ENCODE measurements around the gene KCNK18.

KCNK18 gene

DNA sequence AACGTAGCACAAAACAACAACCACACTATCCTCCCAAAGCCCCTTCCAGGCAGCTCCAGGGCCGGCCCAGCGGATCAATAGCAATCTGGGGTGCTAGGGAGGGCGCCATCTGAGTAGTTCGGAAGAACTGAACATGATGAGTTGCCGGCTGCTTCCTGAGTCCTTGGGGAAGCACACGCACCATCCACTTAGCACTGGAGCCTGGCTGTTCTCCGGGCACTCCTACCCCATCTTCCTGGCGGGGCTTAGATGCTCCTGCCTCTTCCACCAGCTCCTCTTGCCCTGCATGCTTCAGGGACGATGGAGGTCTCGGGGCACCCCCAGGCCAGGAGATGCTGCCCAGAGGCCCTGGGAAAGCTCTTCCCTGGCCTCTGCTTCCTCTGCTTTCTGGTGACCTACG lies at the start of gene KCNK18:
Gene KCNK18 (plus strand): TSS at position 301 of the 400 bp plus-strand sequence. CDS start 0 bp downstream, at position 301.
- no peak for FAIRE-seq

DNA sequence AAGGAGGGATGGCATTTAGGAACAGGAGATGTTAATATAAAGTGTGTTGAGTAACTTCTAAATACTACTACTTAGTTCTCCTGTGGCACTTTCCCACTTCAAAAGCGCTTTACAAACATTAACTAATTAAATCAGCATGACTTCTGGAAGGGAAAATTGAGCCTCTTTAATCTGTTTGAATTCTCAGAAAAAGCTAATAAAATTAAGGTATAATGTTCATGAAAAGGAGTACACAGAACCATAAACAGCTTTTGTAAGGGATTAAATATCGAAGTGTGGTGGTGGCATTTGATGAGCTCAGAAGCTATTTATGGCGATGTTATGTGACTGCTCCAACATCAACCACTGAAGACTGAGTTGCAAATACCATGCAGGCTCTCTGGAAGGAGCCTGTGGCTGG lies 49.0 kb upstream of the KCNK18 start:
- no peak for FAIRE-seq

DNA sequence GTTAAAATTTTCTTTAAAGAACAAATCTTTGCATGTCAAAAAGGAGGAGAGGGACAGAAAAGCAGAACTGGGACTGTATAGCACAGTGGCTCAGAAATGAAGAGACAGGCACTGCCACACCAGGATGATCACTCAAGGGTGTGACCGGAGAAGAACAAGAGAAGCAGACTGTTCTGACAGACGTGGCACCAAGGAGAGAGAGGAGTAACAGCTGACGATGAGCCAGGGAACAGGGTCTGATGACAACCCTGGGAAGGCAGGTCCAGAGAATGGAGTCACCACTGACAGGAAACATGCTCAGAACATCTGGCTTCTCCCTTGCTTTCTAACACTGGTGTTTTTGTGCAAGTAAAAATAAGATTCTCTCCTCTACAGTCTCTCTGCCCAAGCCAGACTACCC lies 44.6 kb upstream of the KCNK18 start:
- no peak for FAIRE-seq

DNA sequence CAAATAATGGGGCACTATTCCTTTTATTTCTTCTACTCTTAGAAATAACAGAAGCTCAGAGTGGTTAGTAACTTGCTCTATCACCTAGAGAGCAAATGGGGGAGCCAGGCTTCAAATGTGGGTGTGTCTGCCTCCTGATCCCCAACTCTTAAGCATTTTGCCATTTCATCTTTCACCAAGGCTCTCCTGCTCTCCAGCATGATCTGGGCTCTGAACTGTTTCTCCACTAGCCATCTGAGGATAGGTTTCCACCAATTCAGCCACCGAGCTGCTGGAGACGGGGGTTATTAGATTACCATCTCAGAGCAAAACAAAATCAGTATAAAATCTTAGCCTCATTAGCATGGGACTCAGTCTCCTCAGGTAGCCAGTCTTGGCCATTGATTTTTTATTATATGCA lies 39.0 kb upstream of the KCNK18 start:
- FAIRE-seq = no peak

DNA sequence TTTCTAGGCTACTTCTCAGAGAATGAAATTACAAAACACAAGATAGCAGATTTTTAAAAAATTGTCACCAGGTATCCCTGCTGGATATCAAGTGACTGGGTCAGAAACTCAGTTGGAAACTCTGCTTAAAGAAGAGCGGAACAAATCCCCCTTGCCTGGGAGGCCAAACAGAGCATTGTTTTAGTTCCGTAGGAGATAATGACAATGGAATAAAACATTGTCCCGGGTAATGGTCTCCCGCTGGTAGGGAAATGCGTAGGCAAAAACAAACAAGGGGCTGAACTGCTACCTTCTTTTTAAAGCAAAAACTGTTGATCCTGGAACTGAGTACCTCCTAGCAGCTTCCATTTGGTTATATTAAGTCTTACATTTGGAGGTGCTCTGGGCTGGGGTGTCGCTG lies 37.9 kb upstream of the KCNK18 start:
- no peak for FAIRE-seq

DNA sequence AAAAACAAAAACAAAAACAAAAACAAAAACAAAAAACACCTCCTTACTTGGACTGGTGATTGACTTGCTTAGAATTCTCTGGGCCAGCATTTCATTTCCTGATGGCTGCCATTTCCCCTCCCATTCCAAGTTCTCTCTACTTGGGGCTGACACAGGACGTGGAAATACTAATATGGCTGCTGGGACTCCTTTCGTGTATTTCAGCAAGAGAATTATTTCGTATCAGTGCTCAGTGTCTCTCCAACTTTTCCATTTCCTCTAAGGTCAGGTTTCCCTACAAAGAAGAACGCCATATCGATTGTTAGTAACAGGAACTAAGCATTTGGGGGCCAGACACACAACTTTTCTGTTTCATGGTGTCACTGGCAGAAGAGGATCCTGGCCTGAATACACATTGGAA lies 36.7 kb upstream of the KCNK18 start:
- no peak for FAIRE-seq

DNA sequence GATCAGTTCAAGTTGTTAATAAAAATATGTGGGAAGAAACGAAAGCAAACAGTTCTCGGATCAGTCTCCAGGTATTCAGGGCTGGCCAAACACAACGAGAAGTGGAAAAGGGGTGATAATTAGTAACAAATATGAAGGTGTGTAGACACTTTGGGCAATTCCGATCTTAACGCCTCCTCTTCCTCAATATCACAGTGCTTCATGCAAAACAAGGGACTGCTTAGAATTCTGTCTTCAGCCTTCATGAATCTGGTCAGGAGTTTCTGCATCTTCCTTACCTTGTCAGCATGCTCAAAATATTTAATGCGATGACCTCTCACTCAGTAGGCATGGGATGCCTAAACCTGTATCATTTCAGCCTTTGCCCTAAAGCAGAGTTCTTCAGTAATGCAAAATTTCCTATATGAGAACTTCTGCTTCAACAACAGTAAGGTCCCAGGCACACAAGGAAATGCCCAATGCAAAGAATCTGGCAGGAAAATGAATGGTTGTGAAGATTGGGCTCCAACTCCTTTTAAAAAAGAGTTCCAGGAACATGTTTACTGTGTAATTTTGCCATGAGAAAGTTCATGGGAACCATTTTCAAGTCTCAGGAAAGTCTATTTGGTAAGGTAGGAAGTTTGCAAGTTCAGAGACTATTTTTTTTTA lies 35.8 kb upstream of the KCNK18 start:
- no peak for FAIRE-seq

DNA sequence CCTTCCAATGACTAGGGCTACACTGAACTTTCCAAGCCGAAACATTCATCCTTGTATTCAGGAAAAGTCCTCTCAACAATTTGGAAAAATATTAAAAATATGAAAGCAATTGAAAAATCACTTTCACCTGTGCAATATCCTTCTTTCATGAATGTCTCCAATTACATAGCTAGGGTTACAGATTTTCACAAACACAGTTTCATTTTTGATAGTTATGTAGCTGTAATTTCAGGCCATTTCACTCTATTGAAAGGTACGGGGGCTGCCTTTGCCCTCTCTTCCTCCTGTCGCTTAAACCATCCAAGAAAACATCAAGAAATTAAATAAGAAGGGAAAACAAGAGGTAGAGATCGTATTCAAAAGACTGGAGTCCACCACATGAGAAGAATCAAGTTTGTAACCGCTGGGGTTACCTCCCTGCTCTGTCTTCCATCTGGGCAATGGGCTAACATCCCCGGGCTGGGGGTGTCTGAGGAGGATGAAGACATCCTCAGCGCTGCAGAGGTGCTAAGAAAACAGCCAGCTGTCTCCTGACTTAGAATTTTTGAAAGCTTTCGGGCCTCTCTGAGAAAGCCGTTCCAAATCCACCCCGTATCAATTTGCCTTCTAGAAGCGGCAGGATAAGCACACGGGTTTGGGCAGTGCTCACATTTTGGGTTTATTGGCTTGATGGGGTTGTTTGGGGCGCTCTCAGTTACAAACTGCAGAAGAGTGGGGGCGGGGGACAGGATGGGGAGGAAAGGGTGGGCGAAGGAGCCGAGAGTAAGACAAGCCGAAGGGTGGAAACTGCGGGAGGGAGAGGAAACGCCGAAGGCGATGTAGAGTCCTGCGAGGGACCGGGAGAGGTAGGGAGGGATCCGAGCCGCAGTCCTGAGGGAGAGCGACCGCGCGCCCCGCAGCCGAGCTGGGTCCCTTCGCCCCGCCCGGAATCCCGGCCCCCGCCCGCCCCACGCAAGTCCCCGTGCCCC lies 34.9 kb upstream of the KCNK18 start:
- no peak for FAIRE-seq

DNA sequence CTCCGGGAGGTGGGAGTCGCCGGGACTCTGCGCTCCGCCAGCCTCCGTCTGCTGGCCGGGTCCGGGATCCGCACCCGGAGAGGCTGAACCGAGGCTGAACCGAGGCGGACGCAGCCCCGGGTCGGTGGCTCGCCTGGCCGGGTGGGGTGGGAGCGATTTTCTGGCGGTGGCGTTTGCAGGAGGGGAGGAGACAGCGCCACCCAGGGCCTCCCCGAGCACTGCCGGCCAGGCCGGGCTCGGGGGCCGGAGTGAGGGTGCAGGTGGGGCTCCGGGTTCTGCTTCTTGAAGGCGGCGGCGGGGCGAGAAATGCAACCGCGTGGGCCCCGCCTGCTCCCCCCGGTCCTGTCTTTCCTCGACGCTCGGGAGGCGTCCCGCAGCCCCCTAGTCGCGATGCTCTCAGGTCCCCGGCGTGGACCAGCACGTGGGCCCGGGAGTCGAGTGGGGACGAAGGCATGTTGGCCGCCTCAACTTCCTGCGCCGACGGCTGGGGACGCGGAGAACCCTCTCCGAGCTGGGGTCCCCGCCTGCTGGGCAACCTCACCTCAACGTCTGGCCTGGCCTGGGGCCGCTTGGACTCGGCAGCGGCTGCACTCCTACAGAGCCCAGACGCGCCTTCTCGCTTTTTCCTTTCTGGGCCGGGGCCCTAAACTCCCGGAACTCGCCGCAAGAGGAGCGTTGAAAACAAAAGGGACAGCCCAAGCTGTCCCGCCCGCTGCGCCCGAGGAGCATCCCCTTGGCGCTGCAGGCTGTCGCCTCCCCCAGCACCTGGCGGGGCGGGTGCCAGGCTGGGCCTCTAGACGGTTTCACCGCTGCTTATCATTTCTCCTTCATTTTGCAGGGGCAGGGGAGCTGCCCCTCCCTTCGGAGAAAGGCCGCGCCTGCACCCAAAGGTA lies 34.0 kb upstream of the KCNK18 start:
- FAIRE-seq = no peak

DNA sequence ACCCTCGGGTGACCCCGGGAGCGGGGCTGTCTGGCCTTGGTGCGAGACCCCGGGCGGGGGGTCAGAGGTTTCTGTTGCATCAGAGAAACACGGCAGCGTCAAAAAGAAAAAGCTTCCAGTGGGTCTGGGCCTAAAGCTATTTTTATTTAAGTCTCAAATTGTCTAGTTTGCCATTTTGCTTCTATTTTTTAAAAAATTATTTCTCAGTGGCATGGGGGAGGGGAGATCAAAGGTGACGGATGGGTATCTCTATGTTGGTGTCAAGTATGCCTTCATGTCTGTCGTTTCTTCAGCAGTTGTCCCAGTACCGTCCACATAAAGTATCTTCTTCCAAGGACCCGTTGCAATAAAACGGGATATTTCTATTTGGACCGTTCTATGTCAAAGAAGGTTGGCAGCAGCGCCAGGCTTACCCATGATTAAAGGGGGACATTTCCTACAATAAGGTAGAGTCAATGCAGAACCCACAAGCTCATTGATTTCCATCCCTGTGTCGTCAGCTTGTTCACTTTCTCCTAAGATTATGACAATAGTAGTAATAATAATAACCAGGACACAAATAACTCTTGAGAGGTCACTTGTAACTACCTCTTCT lies 33.2 kb upstream of the KCNK18 start:
- FAIRE-seq = no peak

DNA sequence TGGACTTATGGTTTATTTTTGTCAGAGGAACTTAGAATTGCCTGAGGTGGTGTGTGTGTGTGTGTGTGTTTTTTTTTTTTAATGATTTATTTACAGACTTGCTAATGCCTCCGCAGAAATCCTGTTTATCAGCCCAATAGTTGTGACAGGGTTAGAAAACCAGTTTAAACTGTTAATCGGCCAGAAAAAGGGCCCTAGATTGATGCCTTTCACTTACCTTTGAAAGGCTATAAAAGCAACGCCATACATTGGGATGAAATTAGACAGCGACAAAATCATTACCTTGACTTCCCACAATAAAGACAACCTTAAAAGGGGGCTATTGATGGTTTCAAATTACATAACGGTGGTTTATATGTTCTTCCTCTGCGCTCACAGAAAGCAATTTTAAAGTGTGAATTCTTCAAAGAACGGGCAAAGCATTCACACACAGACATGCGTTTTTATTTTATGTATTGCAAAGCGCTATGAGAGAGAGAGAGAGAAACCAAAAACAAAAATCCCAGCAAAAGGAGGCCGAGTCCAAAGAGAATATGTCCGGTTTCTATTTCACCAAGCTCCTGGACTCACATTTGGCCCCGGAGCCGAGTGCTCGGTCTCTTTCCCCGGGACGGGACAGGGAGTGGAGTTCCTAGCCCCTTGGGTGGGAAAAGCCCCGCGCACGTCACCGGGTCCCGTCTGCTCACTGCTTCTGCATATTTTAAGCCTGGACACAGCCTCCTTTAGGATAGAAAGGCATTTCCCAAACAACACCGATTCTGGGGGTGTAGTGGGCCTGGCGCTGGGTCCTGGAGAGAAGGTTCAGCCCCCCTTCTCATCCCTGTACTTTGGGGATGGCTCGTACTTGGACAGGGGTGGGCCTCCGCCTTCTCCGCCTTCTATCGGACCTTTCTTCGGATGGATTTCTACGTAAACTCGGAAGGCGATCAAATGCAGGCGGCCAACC lies 32.4 kb upstream of the KCNK18 start:
- no peak for FAIRE-seq

DNA sequence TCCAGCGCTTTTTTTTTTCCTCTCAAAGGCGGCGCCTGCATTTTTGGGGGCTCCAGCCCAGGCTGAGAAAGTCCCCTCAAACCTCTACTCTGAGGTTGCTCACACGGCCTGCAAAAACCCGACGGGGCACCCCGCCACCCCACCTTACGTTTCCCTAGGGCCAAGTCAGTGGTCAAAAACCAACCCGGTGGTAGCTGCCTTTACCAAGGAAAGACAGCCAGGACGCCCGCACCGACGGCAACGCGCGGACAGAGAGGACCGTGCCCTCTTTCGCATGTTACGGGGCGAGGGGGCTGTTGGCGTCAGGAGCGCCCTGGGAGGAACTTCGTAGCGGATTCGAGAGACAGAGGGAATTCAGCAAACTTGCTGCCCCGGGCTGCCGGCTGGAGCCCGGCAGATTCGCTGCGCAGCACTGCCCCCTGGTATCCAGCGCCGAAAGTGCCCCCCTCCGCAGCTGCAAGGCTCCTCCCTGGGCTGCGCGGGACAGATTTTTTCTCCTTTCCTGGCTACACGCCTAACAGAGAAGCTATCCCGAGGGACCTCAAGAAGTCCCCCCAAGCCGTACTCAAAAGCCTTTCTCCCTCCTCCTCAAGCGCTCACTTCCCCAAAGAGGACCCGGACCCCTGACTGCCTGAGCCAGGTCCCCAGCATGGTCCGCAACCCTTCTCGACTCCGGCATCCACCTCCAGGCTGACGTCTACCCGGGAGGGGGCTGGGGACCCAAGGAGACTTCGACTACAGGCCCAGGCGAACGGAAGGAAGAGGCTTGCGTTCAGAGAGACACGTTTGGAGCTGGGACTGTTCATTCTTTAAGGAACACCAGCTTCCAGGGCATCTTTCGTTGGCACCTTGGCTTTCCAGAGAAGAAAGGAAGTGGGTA lies 31.5 kb upstream of the KCNK18 start:
- FAIRE-seq = no peak

DNA sequence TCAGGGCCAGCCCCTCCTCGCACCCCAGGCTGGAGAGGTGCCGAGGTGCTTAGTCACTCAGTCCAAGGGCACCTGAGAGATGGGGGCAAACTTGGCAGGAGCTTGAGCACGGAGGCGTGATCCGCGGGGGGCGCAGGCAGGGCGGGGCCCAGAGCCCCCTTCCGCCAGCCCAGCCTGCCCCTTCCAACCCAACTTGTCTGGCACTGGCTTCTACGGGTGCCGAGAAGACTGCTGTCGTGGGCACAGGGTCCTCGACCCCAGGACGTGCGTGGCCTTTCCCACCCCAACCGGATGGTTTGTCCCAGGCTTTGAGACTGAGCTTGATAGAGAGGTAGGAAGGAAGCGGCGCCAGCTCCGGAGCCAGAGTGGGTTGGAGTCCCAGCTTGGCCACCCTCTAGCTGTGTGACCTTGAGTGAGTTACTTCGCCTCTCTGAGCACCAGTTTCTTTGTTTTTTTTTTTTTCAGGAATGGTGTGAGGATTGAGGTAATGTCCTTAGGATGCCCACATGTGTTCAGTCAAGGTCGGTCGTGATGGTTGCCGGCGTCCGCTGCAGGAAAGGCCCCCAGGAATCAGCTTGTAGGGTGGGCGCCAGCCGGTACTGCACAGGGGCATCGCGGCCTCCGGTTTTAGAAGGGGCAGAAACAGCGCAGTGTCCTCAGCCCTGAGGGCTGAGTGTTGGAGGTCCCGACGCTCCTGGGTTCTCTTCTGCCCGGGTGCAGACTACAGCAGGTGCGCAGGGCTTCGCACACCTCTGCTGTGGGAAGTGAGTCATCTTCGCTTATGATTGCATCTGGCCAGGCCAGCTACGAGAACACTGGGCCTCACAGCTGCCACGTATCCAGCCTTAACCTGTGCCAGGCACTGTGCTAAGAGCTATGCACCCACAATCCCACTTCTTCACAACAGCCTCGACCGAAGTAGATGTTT lies 30.6 kb upstream of the KCNK18 start:
- FAIRE-seq = no peak

DNA sequence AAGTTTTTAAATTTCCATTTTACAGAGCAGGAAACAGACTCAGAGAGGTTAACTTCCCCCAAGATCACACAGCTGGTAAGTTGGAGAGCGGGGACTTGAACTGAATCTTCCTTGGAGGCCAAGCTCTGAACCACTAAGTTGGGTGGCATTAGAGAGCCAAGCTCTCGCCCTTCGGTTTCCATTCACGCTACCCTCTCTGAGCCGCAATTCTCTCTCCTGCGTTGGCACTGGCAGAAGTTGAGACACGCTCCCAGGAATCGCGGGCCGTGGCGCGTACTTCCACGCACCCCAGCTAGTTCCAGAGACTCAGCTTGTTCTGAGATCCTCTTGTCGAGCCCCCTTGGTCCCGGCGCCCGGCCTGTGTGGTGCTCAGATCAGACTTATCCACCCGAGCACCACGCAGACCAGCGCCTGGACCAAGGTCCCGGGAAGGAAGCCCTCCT lies 29.9 kb upstream of the KCNK18 start:
- no peak for FAIRE-seq

DNA sequence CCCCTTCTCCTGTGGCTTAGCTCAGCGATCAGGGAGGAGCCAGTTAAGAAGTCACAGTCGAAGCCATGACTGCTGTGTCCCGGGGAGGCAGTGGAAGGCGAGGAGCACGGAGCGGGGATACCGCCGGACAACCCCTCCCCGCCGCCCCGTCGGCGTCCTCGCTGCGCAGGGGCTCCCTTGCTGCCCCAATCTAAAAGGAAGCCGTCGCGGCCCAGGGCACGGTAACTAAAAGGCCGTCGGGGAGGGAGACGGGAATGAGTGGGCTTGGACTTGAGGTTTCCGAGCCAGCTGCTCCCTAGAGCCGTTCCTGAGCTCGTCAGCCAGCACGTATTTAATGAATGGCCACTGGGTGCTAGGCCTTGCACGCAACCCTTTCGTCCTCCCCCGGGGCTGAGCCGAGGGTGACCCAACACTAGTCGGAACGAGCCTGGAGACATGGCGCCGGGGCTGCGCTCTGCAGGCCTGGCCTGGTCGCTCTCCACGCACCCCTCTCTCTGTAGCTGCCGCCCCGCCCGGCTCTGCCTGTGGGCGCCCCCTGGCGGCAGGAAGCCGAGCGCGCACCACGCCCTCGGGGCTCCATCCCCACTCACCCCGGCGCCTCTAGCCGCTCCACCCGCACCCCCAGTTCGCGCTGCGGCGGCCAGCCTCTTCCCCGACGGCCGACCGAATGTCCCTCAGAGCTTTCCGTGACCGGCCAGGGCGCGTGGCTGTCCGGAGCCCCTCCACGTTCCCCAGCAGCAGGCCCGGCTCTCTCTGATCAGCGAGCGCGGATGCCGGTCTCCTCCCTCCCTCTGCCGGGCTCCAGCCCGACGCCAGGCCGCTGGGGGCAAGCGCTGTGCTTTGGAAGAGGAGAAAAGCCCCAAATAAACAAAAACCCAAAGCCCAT lies 29.3 kb upstream of the KCNK18 start:
- FAIRE-seq = no peak

DNA sequence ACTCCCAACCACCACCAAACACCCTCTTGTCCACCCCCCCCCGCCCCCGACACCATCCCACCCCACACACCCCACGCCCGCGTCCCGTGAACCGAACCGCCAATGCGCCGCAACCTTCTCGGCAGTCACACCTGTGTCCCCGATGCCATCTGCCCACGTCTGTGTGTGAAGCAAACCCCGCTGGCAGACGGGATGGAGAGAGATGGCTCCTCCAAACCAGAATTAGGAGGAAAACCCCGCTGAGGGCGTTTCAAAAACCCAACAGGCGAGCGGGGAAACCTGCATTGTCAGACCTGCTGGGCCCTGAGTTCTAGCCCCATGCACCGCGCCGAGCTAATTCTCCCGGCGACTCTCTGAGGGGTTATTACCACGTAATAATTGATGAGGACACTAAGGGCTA lies 28.6 kb upstream of the KCNK18 start:
- no peak for FAIRE-seq

DNA sequence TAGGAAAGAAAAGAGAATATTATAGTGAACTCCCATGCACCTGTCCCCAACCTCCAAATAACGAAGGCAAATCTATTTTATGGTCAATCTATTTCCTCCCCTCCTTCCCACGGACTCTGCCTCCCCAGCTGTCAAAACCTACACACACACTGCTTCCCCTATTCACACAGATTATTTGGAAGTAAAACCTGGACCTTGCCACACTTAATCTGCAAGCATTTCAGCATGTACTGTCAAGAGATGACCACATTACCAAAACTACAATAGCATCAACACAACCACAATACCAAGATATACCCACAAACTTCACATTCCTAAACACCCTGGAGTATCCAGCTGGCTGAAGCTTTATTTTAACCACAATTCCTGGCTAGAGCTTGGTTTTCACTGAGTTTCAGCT lies 27.8 kb upstream of the KCNK18 start:
- no peak for FAIRE-seq

DNA sequence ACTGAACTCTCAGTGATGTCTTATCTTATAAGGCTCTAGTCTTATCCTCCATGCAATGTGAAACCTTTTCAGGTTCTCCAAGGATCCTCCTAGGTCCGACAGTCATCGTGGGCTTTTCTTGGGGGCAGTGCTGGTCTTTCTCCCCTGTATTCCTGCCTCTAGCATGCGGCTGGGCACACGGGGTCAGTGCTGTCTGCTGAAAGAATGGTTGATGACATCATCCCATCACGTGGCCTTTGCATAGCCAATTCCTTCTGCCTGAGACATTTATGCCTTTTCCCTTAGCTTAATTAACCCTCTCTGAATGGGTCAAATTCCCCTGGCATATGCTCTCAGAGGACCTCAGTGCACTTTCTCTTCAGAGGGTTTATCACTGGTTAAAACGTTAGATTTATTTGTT lies 27.0 kb upstream of the KCNK18 start:
- FAIRE-seq = no peak
